Large intestine (tissue), 3 donors: ENCODE measurements around the gene ACTRT3. TPM values are rescaled to one million over a fixed set of nuclear protein-coding genes. Genes with fewer than 3 reads are reported as not detected.
A peak's percentile ranks its signal among the peaks of the same experiment; 100 is the strongest.

Experiments used
- DNase-seq, 2 donors: peaks; one replicate each; pipeline versions ENCODE4 v3.0.0 to v3.0.0-alpha.2; 2013
- H3K27ac ChIP-seq: one replicate; pipeline ENCODE4 v1.5.1; 2013; ENCODE audit warnings: low read length
- H3K27me3 ChIP-seq: 2 replicates; pipeline ENCODE4 v1.6.1; 2013; ENCODE audit warnings: low read length; ENCODE audit not compliant: control insufficient read depth, insufficient read depth
- H3K36me3 ChIP-seq: 2 replicates; pipeline ENCODE4 v1.6.1; 2013; ENCODE audit warnings: low read length; ENCODE audit not compliant: control insufficient read depth, insufficient read depth
- H3K4me1 ChIP-seq: one replicate; pipeline ENCODE4 v1.6.1; 2013; ENCODE audit warnings: low read length; ENCODE audit not compliant: control insufficient read depth, insufficient read depth
- H3K4me3 ChIP-seq: one replicate; pipeline ENCODE4 v1.5.1; 2013; ENCODE audit warnings: low read length
- H3K9me3 ChIP-seq: one replicate; pipeline ENCODE4 v1.6.1; 2013; ENCODE audit warnings: mild to moderate bottlenecking, low read depth, low read length, moderate library complexity; ENCODE audit not compliant: control insufficient read depth
- WGBS: methylation state at CpG from one replicate; pipeline ENCODE4 v1.1.5; 2013; ENCODE audit warnings: low lambda C conversion rate; ENCODE audit not compliant: insufficient coverage; 5-methylcytosine and 5-hydroxymethylcytosine counted together
- polyA plus RNA-seq: library from polyadenylated mRNA; unstranded; fragments of 120-200 nt; gene quantifications from one replicate; pipeline ENCODE4 v1.2.1, GENCODE V29; 2013

Gene ACTRT3
- polyA plus RNA-seq, 1 donor: 12.8 TPM

DNA sequence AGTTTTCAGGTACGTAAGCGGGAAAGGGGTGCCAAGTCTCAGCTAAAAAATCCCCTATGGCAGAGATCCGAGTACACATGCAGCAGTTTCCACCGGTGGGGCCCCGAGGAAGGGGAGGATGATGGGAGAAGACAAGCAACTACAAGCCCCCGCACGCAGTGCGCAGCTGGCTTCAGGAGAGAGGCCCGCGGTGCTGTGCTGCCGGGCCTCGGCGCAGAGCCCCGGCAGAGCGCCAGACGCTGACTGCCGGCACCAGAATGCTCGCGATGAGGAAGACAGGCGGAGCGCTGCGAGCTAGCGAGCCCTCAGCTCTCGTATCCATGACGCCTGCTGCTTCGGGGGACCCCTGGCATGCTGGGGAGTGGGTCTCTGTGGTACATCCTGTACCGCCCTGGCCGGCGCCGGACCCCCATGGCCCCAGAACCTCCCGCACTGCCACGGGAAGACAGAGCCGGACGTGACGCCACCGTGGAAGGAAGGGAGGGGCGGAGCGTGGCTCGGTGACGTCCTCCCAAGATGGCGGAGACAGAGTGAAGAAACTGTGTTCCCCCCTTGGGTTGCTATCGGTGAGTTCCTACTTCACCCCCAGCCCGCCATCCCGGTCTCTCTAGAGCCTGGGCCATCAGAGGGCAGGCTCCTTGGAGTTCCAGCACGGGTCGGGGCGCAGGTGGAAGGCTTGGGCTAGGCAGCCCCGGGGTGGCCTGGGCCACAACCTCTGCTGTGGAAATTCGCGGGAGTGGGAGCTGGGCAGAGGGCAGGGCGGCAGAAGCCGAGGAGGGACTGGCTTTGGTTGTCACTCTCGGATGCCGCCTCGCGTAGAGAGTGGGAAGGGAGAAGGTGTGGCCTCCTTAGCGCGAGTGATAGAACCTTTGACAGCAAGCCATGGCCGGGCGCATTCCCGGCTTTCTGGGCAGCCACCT, 3.8 kb upstream of the ACTRT3 start, which contains the start of gene MYNN:
MYNN (plus strand) TSS at position 500 of the 920 bp plus-strand sequence. CDS start 900 bp downstream, outside the sequence.
- no peaks in the 10 kb centered on the region for H3K27me3 ChIP-seq
- H3K4me3 ChIP-seq: peak within 1 kb of the TSS; percentile 90
- peaks cover 6% of the 10 kb centered on the region for H3K4me1 ChIP-seq
- H3K27ac ChIP-seq: peak within 1 kb of the TSS; percentile 99
- peaks cover 28% of the 10 kb centered on the region for H3K36me3 ChIP-seq
- DNase-seq: peak; percentile 94 to 97
- WGBS: no CpG with 5 or more reads among the region's 61 CpGs
- peaks cover 7% of the 10 kb centered on the region for H3K9me3 ChIP-seq

DNA sequence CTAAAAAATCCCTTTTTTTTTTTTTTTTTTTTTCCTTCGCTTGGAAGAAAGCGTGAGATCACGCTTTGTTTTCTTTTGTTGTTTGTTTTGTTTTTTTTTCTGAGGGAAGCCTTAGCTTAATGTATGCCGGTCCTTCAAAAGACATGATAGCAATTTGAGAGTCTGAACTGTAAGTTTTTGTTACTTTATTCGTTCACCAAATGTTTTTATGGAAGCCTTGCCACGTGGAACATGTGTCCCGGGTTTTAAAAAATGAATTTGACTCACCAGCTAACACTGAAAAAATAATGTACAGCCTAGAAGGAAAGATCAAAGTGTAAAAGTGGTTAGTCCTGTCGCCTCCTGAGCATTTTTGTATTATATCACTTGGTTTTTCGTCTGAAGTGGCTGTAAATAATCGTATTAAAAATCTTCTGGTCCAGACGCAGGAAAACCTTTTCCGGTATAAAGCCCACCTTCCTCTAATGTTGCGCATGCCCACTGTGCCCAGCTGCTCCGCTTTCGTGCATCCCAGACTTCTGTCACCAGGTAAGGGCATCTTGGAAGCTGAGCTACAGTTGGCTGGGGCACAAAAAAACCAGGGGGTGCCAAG, 3.0 kb upstream of the ACTRT3 start:
- peaks cover 6% of the 10 kb centered on the region for H3K4me1 ChIP-seq
- H3K36me3 ChIP-seq: peaks cover 20% of the 10 kb centered on the region
- peak overlapping the region; percentile 90 for H3K4me3 ChIP-seq
- H3K27me3 ChIP-seq: no peaks in the 10 kb centered on the region
- WGBS: 0% methylated on average over 2 of the region's 15 CpGs
- peaks cover 7% of the 10 kb centered on the region for H3K9me3 ChIP-seq
- peak overlapping the region; percentile 99 for H3K27ac ChIP-seq
- peak; percentile 76 to 87 for DNase-seq

DNA sequence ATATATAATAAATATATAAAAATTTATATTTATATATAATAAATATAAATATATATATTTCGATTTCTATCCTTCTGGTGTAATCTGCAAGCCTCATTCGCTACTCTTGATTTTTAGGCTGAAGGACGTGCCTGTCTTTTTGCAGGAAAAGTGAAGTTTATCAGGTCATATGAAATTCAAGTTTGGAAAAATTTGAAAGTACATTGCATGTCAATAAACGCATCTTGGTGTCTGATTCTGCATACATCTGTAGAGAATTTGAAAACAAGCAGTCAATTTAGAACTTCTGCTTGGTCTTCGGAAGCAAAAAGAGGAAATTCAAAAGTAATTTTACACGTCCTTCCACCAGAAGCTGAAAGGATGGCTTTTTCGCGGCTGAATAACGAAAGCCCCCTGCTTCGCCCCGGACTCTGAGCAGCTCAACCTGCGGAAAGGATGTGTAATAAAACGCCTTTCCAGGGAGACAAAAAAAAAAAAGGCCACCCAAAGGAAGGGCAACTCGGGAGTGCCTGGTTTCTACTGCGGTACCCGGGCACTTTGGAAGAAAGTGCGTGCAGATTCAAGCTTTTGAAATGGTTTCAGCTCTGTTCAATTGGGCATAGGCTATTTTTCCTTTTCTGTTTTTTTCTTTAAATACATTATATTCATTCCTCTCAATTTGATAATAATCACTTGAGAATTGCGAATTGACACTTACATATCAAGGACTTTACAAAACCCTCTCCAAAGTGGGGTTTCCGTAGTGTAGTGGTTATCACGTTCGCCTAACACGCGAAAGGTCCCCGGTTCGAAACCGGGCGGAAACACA, 2.3 kb upstream of the ACTRT3 start:
- H3K4me1 ChIP-seq: peaks cover 6% of the 10 kb centered on the region
- H3K27ac ChIP-seq: peak overlapping the region; percentile 99
- peak overlapping the region; percentile 90 for H3K4me3 ChIP-seq
- peaks cover 7% of the 10 kb centered on the region for H3K9me3 ChIP-seq
- H3K36me3 ChIP-seq: peaks cover 15% of the 10 kb centered on the region
- WGBS: 4% methylated on average over 5 of the region's 27 CpGs
- H3K27me3 ChIP-seq: no peaks in the 10 kb centered on the region
- DNase-seq: peak; percentile 73 to 89

DNA sequence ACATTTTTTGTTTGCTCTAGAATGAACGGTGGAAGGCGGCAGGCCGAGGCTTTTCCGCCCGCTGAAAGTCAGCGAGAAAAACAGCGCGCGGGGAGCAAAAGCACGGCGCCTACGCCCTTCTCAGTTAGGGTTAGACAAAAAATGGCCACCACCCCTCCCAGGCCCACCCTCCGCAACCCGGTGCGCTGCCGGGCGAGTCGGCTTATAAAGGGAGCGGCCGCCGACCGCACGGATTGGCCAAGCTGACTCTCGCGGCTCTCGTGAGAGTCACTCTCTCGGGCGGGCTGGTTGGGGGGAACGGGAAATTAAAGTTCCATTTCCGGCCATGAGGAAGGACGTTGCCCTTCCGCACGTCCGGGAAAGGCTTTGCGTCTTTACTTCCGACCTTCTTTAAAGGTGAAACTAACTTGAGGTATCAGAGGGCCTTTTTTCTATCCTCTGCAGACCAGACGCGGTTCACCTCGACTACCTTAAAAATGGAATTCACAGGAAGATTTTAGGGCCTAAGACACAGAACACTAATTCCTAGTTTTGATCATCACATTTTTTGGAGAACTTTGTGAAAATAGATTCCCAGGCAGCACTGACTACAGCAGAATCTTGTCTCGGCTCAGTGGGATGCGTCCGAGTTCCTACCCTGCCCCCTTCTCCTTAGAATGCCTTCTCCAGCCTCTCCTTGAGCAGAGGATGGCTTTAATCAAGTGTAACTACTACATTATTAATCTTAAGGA, 4.3 kb downstream of the ACTRT3 start, which contains the start of gene TERC:
TERC (minus strand) TSS at position 179 of the 731 bp plus-strand sequence.
- WGBS: no CpG with 5 or more reads among the region's 42 CpGs
- Histone ChIP-seq H3K27me3 (no peaks in the 10 kb centered on the region), H3K27ac (peak within 1 kb of the TSS; percentile 89), H3K36me3 (no peaks in the 10 kb centered on the region), H3K4me3 (peak within 1 kb of the TSS; percentile 82), H3K9me3 (peaks cover 16% of the 10 kb centered on the region), H3K4me1 (peaks cover 7% of the 10 kb centered on the region)
- peak; percentile 95 to 96 for DNase-seq

DNA sequence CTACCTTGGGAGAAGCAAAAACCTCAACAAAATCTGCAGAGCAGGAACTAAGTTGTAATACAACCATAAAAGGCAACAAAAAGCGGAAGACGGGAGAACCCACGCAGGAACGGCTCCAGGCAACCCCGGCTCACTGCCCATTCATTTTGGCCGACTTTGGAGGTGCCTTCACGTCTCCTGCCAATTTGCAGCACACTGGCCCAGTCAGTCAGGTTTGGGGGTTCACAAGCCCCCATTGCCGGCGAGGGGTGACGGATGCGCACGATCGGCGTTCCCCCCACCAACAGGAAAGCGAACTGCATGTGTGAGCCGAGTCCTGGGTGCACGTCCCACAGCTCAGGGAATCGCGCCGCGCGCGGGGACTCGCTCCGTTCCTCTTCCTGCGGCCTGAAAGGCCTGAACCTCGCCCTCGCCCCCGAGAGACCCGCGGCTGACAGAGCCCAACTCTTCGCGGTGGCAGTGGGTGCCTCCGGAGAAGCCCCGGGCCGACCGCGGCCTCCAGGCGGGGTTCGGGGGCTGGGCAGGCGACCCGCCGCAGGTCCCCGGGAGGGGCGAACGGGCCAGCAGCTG, 5.0 kb downstream of the ACTRT3 start:
- no peaks in the 10 kb centered on the region for H3K36me3 ChIP-seq
- H3K9me3 ChIP-seq: peaks cover 16% of the 10 kb centered on the region
- H3K27me3 ChIP-seq: no peaks in the 10 kb centered on the region
- H3K27ac ChIP-seq: peak overlapping the region; percentile 89
- peaks cover 7% of the 10 kb centered on the region for H3K4me1 ChIP-seq
- WGBS: no CpG with 5 or more reads among the region's 46 CpGs
- peak overlapping the region; percentile 82 for H3K4me3 ChIP-seq
- DNase-seq: peak; percentile 27 to 81

DNA sequence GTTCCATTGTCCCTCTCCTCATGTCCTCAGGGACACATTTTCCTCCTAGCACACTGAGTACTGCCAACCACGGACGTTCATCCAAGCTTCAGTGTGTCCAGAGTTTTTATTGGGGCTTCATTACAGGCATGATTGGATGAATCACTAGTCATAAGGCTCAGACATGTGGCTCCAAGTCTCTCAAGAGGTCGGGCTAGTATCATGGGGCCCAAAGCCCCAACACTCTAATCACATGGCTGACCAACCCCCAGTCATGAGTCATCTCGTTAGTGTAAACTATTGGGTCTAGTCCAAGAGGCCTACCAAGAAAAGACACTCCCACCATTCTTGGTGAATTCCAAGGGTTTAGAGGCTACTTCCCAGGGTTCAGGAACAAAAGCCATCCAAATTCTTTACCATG, 8.9 kb downstream of the ACTRT3 start:
- H3K36me3 ChIP-seq: no peaks in the 10 kb centered on the region
- H3K4me1 ChIP-seq: peaks cover 7% of the 10 kb centered on the region
- peak in 1 of 2 donors; percentile 53 for DNase-seq
- H3K9me3 ChIP-seq: peaks cover 5% of the 10 kb centered on the region
- H3K27me3 ChIP-seq: no peaks in the 10 kb centered on the region
- no peak overlapping the region for H3K27ac ChIP-seq
- no peak overlapping the region for H3K4me3 ChIP-seq
- no CpG with 5 or more reads among the region's 4 CpGs for WGBS

DNA sequence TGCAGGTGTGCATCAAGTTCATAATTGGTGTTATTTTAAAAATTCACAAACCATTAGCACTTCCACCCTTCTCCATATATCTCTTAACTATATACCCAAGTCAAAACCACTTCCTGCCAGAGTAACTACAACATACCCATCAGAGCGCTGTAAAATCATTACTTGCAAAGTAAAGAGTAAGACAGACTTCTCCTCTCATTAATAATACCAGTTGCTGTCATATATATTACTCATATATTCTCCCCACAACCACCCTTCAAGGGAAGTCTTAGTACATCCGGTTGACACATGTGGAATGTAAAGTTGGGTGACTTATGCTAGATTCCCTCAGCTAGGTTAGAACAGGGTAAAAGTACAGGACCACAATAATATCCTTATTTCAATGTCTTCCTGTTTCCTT, 10.1 kb downstream of the ACTRT3 start:
- Histone ChIP-seq H3K27me3 (no peaks in the 10 kb centered on the region), H3K27ac (no peak overlapping the region), H3K9me3 (peaks cover 3% of the 10 kb centered on the region), H3K4me1 (peaks cover 9% of the 10 kb centered on the region), H3K36me3 (no peaks in the 10 kb centered on the region), H3K4me3 (no peak overlapping the region)
- no CpG with 5 or more reads among the region's 2 CpGs for WGBS
- no peak for DNase-seq

DNA sequence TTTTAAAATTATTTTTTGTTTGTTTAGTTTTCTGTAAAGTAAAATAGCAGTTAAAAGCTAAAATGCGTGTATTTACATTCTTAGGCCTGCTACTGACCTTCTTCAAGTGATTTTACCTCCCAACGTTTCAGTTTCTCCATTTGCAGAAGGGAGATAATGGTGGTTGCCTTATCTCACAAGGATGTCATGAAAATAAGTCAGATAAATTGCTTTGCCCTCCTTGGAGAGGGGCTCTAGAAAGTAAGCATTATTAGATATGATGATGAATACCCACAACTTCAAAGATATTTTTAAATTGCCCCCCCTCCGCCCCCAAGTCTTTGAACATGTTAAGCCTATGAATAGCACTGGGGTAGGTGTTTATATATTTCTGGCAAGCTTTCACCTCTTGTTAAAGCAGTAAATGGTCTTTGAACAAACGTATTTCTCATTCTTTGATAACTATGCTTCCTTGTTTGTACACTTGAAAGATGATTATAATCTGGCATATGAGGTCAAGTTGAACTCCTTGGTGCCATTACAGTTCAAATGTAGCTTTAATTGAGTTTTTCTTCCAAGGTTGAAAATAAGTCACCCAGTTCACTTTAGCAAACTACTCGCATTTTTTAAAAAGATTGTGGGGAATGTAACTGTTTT, 10.9 kb downstream of the ACTRT3 start:
- WGBS: 50% methylated on average over 3 of the region's 5 CpGs
- Histone ChIP-seq H3K27ac (no peak overlapping the region), H3K4me3 (no peak overlapping the region), H3K36me3 (no peaks in the 10 kb centered on the region), H3K27me3 (no peaks in the 10 kb centered on the region), H3K4me1 (peaks cover 3% of the 10 kb centered on the region), H3K9me3 (peaks cover 3% of the 10 kb centered on the region)
- no peak for DNase-seq

DNA sequence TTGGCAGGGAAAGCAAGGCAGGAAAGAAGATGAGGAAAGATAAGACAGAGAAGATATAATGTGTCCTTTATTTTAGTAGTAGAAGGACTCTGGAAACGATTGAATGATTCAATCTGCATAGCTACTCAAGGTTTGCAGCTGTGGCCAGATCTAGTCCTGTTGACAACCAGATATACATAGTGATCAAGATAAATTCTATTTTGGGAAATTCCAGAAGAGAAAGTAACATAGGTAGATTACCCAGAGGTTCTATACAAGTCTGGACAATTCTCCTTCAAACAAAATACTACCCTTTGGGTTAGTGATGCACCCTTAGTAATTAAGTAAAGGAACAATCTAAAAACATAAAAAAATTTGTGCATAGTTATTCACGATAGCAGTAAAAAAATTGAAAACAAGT, 13.9 kb downstream of the ACTRT3 start:
- H3K27me3 ChIP-seq: no peaks in the 10 kb centered on the region
- no peaks in the 10 kb centered on the region for H3K36me3 ChIP-seq
- H3K4me1 ChIP-seq: peaks cover 3% of the 10 kb centered on the region
- no peak for DNase-seq
- no peak overlapping the region for H3K27ac ChIP-seq
- WGBS: 100% methylated on average over 1 of the region's 2 CpGs
- H3K4me3 ChIP-seq: no peak overlapping the region
- H3K9me3 ChIP-seq: no peaks in the 10 kb centered on the region
